ENCODE data around the gene FSTL1.

DNA sequence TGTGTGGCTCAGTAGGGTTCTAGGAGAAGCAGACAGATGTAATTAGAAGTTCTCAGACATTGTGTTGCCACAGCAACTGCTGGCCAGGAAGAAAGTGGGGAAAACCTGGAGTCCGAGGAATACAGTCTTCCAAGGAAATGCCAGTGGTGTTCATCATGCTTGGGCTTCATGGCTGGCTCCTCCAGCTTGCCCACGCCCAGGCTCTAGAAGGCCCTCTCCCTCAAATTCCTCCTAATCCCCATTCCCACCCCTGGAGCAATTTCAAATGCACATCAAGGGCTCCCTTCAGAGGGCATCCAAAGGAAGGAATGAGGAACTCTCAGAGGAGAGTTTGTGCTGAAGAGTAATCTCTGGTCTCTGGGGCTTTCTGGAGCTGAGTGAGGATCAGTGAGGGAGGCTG is 21.9 kb downstream of the FSTL1 start:
- TF ChIP-seq CTCF (IDR thresholded peaks at IDR 0.05; ENCODE audit: low read depth, low read length): no peak
- TF ChIP-seq EZH2phosphoT487 (IDR thresholded peaks at IDR 0.05; ENCODE audit: low read depth): no peak
